GM18498 (cell line): Measurements from ENCODE around the gene MRPS2.

Source experiments
- ATAC-seq: cut with Tn5 transposase; IDR thresholded peaks from one replicate; pipeline ENCODE4 v1.9.1; 2021; ENCODE audit warnings: mild to moderate bottlenecking, moderate library complexity; ENCODE audit not compliant: unreplicated experiment

MRPS2 gene

GRCh38 chr9:135480071-135480939 lies 20.2 kb upstream of the MRPS2 start:
- ATAC-seq = no peak

- no peak for ATAC-seq
Observed at GRCh38 chr9:135480940-135481310, 19.6 kb upstream of the MRPS2 start.

GRCh38 chr9:135482015-135482754 lies 18.3 kb upstream of the MRPS2 start:
- no peak for ATAC-seq

- no peak for ATAC-seq
Observed at GRCh38 chr9:135484460-135485277, 15.8 kb upstream of the MRPS2 start.

- no peak for ATAC-seq
Observed at GRCh38 chr9:135485385-135485784, 15.1 kb upstream of the MRPS2 start.

- ATAC-seq = no peak
Observed at GRCh38 chr9:135485832-135486231, 14.7 kb upstream of the MRPS2 start.

- no peak for ATAC-seq
Observed at GRCh38 chr9:135486267-135487065, 14.0 kb upstream of the MRPS2 start.

GRCh38 chr9:135487281-135488012 lies 13.0 kb upstream of the MRPS2 start:
- ATAC-seq = no peak

GRCh38 chr9:135488013-135488330 lies 12.5 kb upstream of the MRPS2 start:
- ATAC-seq = no peak

- no peak for ATAC-seq
Observed at GRCh38 chr9:135488527-135488926, 12.0 kb upstream of the MRPS2 start.

- ATAC-seq = no peak
Observed at GRCh38 chr9:135489188-135489906, 11.1 kb upstream of the MRPS2 start.

- ATAC-seq = no peak
Observed at GRCh38 chr9:135490166-135490870, 10.2 kb upstream of the MRPS2 start.

GRCh38 chr9:135490980-135491464 lies 9.5 kb upstream of the MRPS2 start:
- ATAC-seq = no peak

GRCh38 chr9:135491764-135492163 lies 8.7 kb upstream of the MRPS2 start:
- no peak for ATAC-seq

- ATAC-seq = no peak
Observed at GRCh38 chr9:135492886-135493669, 7.4 kb upstream of the MRPS2 start.

- ATAC-seq = no peak
Observed at GRCh38 chr9:135494791-135495559, 5.5 kb upstream of the MRPS2 start.
